Stomach (tissue), 9 donors: ENCODE measurements around the gene ABI3BP. TPM values are rescaled to one million over a fixed set of nuclear protein-coding genes. Genes with fewer than 3 reads are reported as not detected.
A peak's percentile ranks its signal among the peaks of the same experiment; 100 is the strongest.

Experiments
- DNase-seq, 2 donors: peaks; one replicate each; pipeline versions ENCODE4 v3.0.0 to v3.0.0-alpha.2; 2013 to 2019
- H3K27ac ChIP-seq, 5 donors: fragments of 200-600 bp in 4 of 5; sonication (generic) in 4 of 5; one replicate each; pipeline ENCODE4 v1.5.1; 2013 to 2019; ENCODE audit warnings: mild to moderate bottlenecking in 1 of 5, moderate library complexity in 1 of 5
- H3K27me3 ChIP-seq, 3 donors: fragments of 200-600 bp; sonication (generic); one replicate each; pipeline ENCODE4 v1.5.1; 2017 to 2019; ENCODE audit warnings: mixed run types in 1 of 3
- H3K36me3 ChIP-seq, 4 donors: fragments of 200-600 bp; sonication (generic); 1 replicate in 3 of 4; 2 replicates in 1 of 4; pipeline ENCODE4 v1.5.1; 2016 to 2019
- H3K4me1 ChIP-seq, 4 donors: fragments of 200-600 bp; sonication (generic); one replicate each; pipeline ENCODE4 v1.5.1; 2016 to 2019
- H3K4me3 ChIP-seq, 4 donors: fragments of 200-600 bp; sonication (generic) in 3 of 4; one replicate each; pipeline ENCODE4 v1.5.1; 2016 to 2019; ENCODE audit warnings: mild to moderate bottlenecking in 1 of 4
- H3K9me3 ChIP-seq, 4 donors: fragments of 200-600 bp; sonication (generic); one replicate each; pipeline ENCODE4 v1.5.1; 2016 to 2019
- CTCF ChIP-seq, 7 experiments: fragments of 450-650 bp in 4 of 7; fragments of 200-600 bp in 3 of 7; sonication (generic) in 3 of 7; IDR thresholded peaks; one replicate each; pipeline ENCODE4 v1.5.1; 2016 to 2019; ENCODE audit warnings: antibody characterized with exemption in 7 of 7, control low read depth in 2 of 7, mild to moderate bottlenecking in 1 of 7
- EP300 ChIP-seq: sonication (generic); formaldehyde crosslinking; IDR thresholded peaks from one replicate; pipeline ENCODE4 v1.6.1; 2017; ENCODE audit warnings: antibody characterized with exemption
- POLR2A ChIP-seq, 4 donors: fragments of 450-650 bp; IDR thresholded peaks; one replicate each; pipeline ENCODE4 v1.6.1; 2016; ENCODE audit warnings: antibody characterized with exemption in 4 of 4, control low read depth in 2 of 4, mild to moderate bottlenecking in 1 of 4, moderate library complexity in 1 of 4
- POLR2AphosphoS5 ChIP-seq, 3 donors: sonication (generic); formaldehyde crosslinking; IDR thresholded peaks; one replicate each; pipeline ENCODE4 v1.6.1; 2016; ENCODE audit warnings: antibody characterized with exemption in 3 of 3
- WGBS, 5 donors: extraction: QIAGEN DNeasy Blood & Tissue Kit in 3 of 5; methylation state at CpG; one replicate each; pipeline versions ENCODE4 v1.1.5 to v1.1.7; 2013 to 2018; 5-methylcytosine and 5-hydroxymethylcytosine counted together
- intact Hi-C: fragments of 100-400 bp; cut with DNase I; formaldehyde crosslinking; loops from one replicate; pipeline ENCODE4 v1.15.1; 2023; ENCODE audit warnings: low total_unique reads
- polyA plus RNA-seq, 3 donors: library from polyadenylated mRNA; stranded (reverse); fragments of 200-250 nt; gene quantifications; one replicate each; pipeline ENCODE4 v1.2.3, GENCODE V29; 2013
- total RNA-seq, 5 donors: library from RNA; depleted of rRNA; stranded (reverse); fragments of >200 nt; gene quantifications; one replicate each; pipeline versions ENCODE4 v1.1.0 to v1.2.3, GENCODE V29; 2014 to 2016
- donor health status: healthy with polysubstance abuse.
- donor health status: Bipolar disorder and iron deficiency.
- donor health status: healthy.

The ABI3BP gene
- total and polyA plus RNA-seq, 8 donors, result 1.5 to 252 (median 21.7) TPM

- WGBS, 5 donors, result 89 to 95% (median 91%) methylated on average over 4 of the region's 4 CpGs
- no peaks in the 10 kb centered on the region for H3K9me3 ChIP-seq
- H3K4me1 ChIP-seq, result peaks cover 1 to 47% (median 25%) of the 10 kb centered on the region in 4 donors
- no peaks in the 10 kb centered on the region for H3K27me3 ChIP-seq
- no peak overlapping the region for H3K27ac ChIP-seq
- TF ChIP-seq EP300, result no peak
- TF ChIP-seq CTCF (IDR thresholded peaks at IDR 0.05), result no peak
- TF ChIP-seq POLR2A (IDR thresholded peaks at IDR 0.05), result no peak
- TF ChIP-seq POLR2AphosphoS5 (IDR thresholded peaks at IDR 0.05), result no peak
- intact Hi-C loops, result no loop called here
- no peak overlapping the region for H3K4me3 ChIP-seq
- H3K36me3 ChIP-seq, result peaks cover 18 to 72% (median 68%) of the 10 kb centered on the region in 4 donors
- no peak for DNase-seq
Observed at GRCh38 chr3:100717637-100718487, 275.4 kb downstream of the ABI3BP start.

GRCh38 chr3:100717063-100717462 lies 276.2 kb downstream of the ABI3BP start:
- DNase-seq, result no peak
- Histone ChIP-seq H3K9me3 (no peaks in the 10 kb centered on the region), H3K27ac (no peak overlapping the region), H3K27me3 (no peaks in the 10 kb centered on the region), H3K4me1 (peaks cover 4 to 55% (median 29%) of the 10 kb centered on the region in 4 donors), H3K4me3 (no peak overlapping the region), H3K36me3 (peaks cover 16 to 64% (median 61%) of the 10 kb centered on the region in 4 donors)
- no peak for TF ChIP-seq EP300
- no peak for TF ChIP-seq CTCF (IDR thresholded peaks at IDR 0.05)
- no peak for TF ChIP-seq POLR2AphosphoS5 (IDR thresholded peaks at IDR 0.05)
- no peak for TF ChIP-seq POLR2A (IDR thresholded peaks at IDR 0.05)
- 39 to 57% (median 48%) methylated on average over 2 of the region's 2 CpGs for WGBS, 5 donors
- intact Hi-C loops, result no loop called here

- Histone ChIP-seq H3K4me3 (no peak overlapping the region), H3K27me3 (no peaks in the 10 kb centered on the region), H3K4me1 (peaks cover 12 to 74% (median 46%) of the 10 kb centered on the region in 4 donors), H3K27ac (no peak overlapping the region), H3K9me3 (no peaks in the 10 kb centered on the region), H3K36me3 (peaks cover 6 to 45% (median 42%) of the 10 kb centered on the region in 4 donors)
- intact Hi-C loops, result no loop called here
- no peak for TF ChIP-seq CTCF (IDR thresholded peaks at IDR 0.05)
- DNase-seq, result no peak
Observed at GRCh38 chr3:100715176-100715575, 278.0 kb downstream of the ABI3BP start.

GRCh38 chr3:100710261-100710968 lies 282.8 kb downstream of the ABI3BP start:
- intact Hi-C loops, result no loop called here

More at GRCh38 chr3:100710261-100710968, 282.8 kb downstream of the ABI3BP start:
- Histone ChIP-seq H3K9me3 (no peaks in the 10 kb centered on the region), H3K36me3 (peaks cover 6 to 20% (median 19%) of the 10 kb centered on the region in 4 donors), H3K27me3 (peaks cover 0 to 14% (median 0%) of the 10 kb centered on the region in 3 donors), H3K4me3 (peak overlapping the region; percentile 79 to 96 (median 86)), H3K4me1 (peaks cover 8 to 54% (median 37%) of the 10 kb centered on the region in 4 donors), H3K27ac (peak overlapping the region; percentile 66 to 100 (median 98))
- DNase-seq, result peak; percentile 32 to 70
- WGBS, 5 donors, result 13 to 20% (median 17%) methylated on average over 8 of the region's 8 CpGs
- TF ChIP-seq POLR2AphosphoS5 (IDR thresholded peaks at IDR 0.05), result no peak
- no peak for TF ChIP-seq EP300
- no peak for TF ChIP-seq CTCF (IDR thresholded peaks at IDR 0.05)
- no peak for TF ChIP-seq POLR2A (IDR thresholded peaks at IDR 0.05)
